HepG2 (cell line): Measurements from ENCODE around the gene NPC2. TPM values are rescaled to one million over a fixed set of nuclear protein-coding genes. Genes with fewer than 3 reads are reported as not detected.
A peak's percentile ranks its signal among the peaks of the same experiment; 100 is the strongest.

Source experiments
- BRD4 ChIP-seq: sonication (generic); formaldehyde crosslinking; IDR thresholded peaks from 2 replicates; pipeline ENCODE4 v1.4.0; 2020; ENCODE audit warnings: missing genetic modification reagents
- CHD4 ChIP-seq: fragments of 200-600 bp; sonication (generic); IDR thresholded peaks from 2 replicates; pipeline ENCODE4 v1.7.0; 2017; ENCODE audit warnings: mild to moderate bottlenecking, low read length, borderline replicate concordance
- EZH2 ChIP-seq: conservative IDR thresholded peaks from 2 replicates; pipeline ENCODE4 v1.6.1; 2012; ENCODE audit warnings: mild to moderate bottlenecking, low read depth, low read length, moderate library complexity
- HCFC1 ChIP-seq: fragments of 150-350 bp; IDR thresholded peaks from 2 replicates; pipeline ENCODE4 v1.6.1; 2014; ENCODE audit warnings: low read depth, low read length
- HDAC1 ChIP-seq: sonication (generic); formaldehyde crosslinking; IDR thresholded peaks from 2 replicates; pipeline ENCODE4 v1.5.1; 2020; ENCODE audit warnings: mild to moderate bottlenecking, missing genetic modification reagents
- HNRNPL ChIP-seq: fragments of 200-400 bp; formaldehyde crosslinking; IDR thresholded peaks from 2 replicates; pipeline ENCODE4 v1.6.1; 2017; ENCODE audit warnings: mild to moderate bottlenecking, low read depth, low read length
- JUNB ChIP-seq: sonication (generic); formaldehyde crosslinking; IDR thresholded peaks from 2 replicates; pipeline ENCODE4 v1.8.0; 2022; ENCODE audit warnings: missing genetic modification reagents, mild to moderate bottlenecking, borderline replicate concordance
- KDM3A ChIP-seq: IDR thresholded peaks from 2 replicates; pipeline ENCODE4 v1.6.1; 2018; ENCODE audit warnings: low read depth, missing compliant biosample characterization
- MAFG ChIP-seq: sonication (generic); formaldehyde crosslinking; IDR thresholded peaks from 2 replicates; pipeline ENCODE4 v1.5.1; 2020; ENCODE audit warnings: mild to moderate bottlenecking, missing genetic modification reagents
- MEIS1 ChIP-seq: sonication (generic); formaldehyde crosslinking; IDR thresholded peaks from 2 replicates; pipeline ENCODE4 v1.9.0; 2021; ENCODE audit warnings: mild to moderate bottlenecking, missing genetic modification reagents, moderate library complexity, borderline replicate concordance
- PAX8 ChIP-seq: sonication (generic); formaldehyde crosslinking; IDR thresholded peaks from 2 replicates; pipeline ENCODE4 v1.8.0; 2022; ENCODE audit warnings: mild to moderate bottlenecking, missing genetic modification reagents, borderline replicate concordance
- RCOR2 ChIP-seq: IDR thresholded peaks from 2 replicates; pipeline ENCODE4 v1.6.1; 2016; ENCODE audit warnings: missing biosample characterization, missing genetic modification reagents
- RFX5 ChIP-seq: IDR thresholded peaks from 2 replicates; pipeline ENCODE4 v1.6.1; 2011; ENCODE audit warnings: low read depth, low read length, improper control_type of control experiment
- TBL1XR1 ChIP-seq: fragments of 150-350 bp; IDR thresholded peaks from 2 replicates; pipeline ENCODE4 v1.6.1; 2014; ENCODE audit warnings: borderline replicate concordance, low read length; ENCODE audit not compliant: partially characterized antibody
- TBX3 ChIP-seq: fragments of 450-650 bp; IDR thresholded peaks from 2 replicates; pipeline ENCODE4 v1.6.1; 2017; ENCODE audit warnings: antibody characterized with exemption, mild to moderate bottlenecking, inconsistent platforms, borderline replicate concordance
- ZFY ChIP-seq: sonication (generic); formaldehyde crosslinking; IDR thresholded peaks from 2 replicates; pipeline ENCODE4 v1.4.0; 2020; ENCODE audit warnings: missing genetic modification reagents
- ZNF160 ChIP-seq: sonication (generic); formaldehyde crosslinking; IDR thresholded peaks from 2 replicates; pipeline ENCODE4 v1.8.0; 2022; ENCODE audit warnings: mild to moderate bottlenecking, inconsistent platforms, missing genetic modification reagents
- ZNF543 ChIP-seq: sonication (generic); formaldehyde crosslinking; IDR thresholded peaks from 2 replicates; pipeline ENCODE4 v1.4.0; 2020; ENCODE audit warnings: mild to moderate bottlenecking, missing genetic modification reagents
- ZNF567 ChIP-seq: sonication (generic); formaldehyde crosslinking; IDR thresholded peaks from 2 replicates; pipeline ENCODE4 v1.8.1; 2023; ENCODE audit warnings: mild to moderate bottlenecking, missing genetic modification reagents, borderline replicate concordance
- ZNF788 ChIP-seq: sonication (generic); formaldehyde crosslinking; IDR thresholded peaks from 2 replicates; pipeline ENCODE4 v1.5.0; 2020; ENCODE audit warnings: mild to moderate bottlenecking, missing genetic modification reagents, borderline replicate concordance
- polyA plus RNA-seq, 8 experiments: library from polyadenylated mRNA; depleted of rRNA in 3 of 8; stranded (reverse) in 7 of 8; unstranded in 1 of 8; fragments of >200 nt; fragmentation: Illumina TruSeq in 4 of 8; extraction: Trizol in 4 of 8; gene quantifications; 2 replicates each; pipeline versions ENCODE4 v1.2.1 to v1.2.3, GENCODE V29; 2011 to 2016; ENCODE audit warnings: low read depth in 4 of 8, missing spikeins in 1 of 8, mixed read lengths in 1 of 8; ENCODE audit not compliant: insufficient read depth in 1 of 8
- total RNA-seq, 5 experiments: library from RNA; depleted of rRNA; stranded (reverse); fragments of >200 nt; fragmentation: Illumina TruSeq; extraction: Trizol; gene quantifications; 2 replicates each; pipeline ENCODE4 v1.2.3, GENCODE V29; 2016; ENCODE audit warnings: low read depth in 1 of 5
- TF ChIP-seq, protein P1 (sequence below): IDR thresholded peaks from 2 replicates; pipeline ENCODE4 v1.6.1; 2016; ENCODE audit warnings: low read depth, missing genetic modification reagents, missing compliant biosample characterization
- TF ChIP-seq, protein P2 (sequence below): sonication (generic); formaldehyde crosslinking; IDR thresholded peaks from 2 replicates; pipeline ENCODE4 v1.5.0; 2020; ENCODE audit warnings: mild to moderate bottlenecking, low read depth, missing genetic modification reagents, borderline replicate concordance
- TF ChIP-seq, protein P3 (sequence below): sonication (generic); formaldehyde crosslinking; IDR thresholded peaks from 2 replicates; pipeline ENCODE4 v1.9.0; 2022; ENCODE audit warnings: low read depth, missing genetic modification reagents

The NPC2 gene
- total and polyA plus RNA-seq, 2 of the 13 experiments (the other 11 are each of a cell fraction or from before 2014, with no cell fraction given), result 132 to 164 TPM

DNA sequence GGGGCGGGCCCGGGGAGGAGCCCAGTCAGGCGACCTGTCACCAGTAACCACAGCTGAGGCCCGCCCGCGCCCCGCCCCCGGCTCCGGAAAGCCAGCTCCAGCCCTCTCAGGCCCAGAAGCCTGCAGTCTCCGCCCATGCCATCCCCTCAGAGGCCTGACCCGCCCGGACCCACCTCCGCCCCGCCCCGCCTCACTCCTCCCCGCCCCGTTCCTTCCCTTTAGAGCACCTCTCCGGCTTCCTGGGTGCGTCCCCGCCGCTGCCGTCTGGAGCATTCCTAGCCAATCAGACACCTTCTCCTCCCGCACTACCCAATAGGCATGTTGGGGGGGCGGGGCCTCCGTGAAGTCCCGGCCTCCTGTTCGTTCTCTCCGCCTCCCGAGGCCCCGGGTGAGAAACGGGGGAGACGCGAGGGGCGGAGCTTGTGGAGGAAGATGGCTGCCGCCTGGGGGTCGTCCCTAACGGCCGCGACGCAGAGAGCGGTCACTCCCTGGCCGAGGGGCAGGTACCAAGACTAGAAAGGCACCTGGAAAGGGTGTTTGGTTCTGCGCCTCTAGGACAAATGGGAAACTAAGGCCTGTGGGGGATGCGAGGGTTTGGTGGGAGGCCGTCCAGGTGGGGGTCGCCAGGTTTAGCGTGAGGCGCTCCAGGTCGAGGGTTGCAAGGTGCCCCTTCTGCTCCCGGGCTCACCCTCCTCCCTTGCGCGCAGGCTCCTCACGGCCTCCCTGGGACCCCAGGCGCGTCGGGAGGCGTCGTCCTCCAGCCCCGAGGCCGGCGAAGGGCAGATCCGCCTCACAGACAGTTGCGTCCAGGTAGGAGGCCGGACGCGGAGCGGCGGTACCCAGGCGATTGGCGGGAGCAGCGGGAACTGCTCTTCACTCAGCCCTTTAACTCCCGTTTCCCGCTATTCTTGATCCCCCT is 497 bp upstream of the NPC2 start, which contains the start of gene ISCA2 (continued):
- no peak for TF ChIP-seq HCFC1
- TF ChIP-seq, protein P1, sequence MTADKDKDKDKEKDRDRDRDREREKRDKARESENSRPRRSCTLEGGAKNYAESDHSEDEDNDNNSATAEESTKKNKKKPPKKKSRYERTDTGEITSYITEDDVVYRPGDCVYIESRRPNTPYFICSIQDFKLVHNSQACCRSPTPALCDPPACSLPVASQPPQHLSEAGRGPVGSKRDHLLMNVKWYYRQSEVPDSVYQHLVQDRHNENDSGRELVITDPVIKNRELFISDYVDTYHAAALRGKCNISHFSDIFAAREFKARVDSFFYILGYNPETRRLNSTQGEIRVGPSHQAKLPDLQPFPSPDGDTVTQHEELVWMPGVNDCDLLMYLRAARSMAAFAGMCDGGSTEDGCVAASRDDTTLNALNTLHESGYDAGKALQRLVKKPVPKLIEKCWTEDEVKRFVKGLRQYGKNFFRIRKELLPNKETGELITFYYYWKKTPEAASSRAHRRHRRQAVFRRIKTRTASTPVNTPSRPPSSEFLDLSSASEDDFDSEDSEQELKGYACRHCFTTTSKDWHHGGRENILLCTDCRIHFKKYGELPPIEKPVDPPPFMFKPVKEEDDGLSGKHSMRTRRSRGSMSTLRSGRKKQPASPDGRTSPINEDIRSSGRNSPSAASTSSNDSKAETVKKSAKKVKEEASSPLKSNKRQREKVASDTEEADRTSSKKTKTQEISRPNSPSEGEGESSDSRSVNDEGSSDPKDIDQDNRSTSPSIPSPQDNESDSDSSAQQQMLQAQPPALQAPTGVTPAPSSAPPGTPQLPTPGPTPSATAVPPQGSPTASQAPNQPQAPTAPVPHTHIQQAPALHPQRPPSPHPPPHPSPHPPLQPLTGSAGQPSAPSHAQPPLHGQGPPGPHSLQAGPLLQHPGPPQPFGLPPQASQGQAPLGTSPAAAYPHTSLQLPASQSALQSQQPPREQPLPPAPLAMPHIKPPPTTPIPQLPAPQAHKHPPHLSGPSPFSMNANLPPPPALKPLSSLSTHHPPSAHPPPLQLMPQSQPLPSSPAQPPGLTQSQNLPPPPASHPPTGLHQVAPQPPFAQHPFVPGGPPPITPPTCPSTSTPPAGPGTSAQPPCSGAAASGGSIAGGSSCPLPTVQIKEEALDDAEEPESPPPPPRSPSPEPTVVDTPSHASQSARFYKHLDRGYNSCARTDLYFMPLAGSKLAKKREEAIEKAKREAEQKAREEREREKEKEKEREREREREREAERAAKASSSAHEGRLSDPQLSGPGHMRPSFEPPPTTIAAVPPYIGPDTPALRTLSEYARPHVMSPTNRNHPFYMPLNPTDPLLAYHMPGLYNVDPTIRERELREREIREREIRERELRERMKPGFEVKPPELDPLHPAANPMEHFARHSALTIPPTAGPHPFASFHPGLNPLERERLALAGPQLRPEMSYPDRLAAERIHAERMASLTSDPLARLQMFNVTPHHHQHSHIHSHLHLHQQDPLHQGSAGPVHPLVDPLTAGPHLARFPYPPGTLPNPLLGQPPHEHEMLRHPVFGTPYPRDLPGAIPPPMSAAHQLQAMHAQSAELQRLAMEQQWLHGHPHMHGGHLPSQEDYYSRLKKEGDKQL (CRISPR knock-in tag), result no peak
- TF ChIP-seq ZNF788 (CRISPR knock-in tag), result no peak
- 0 out of 2 replicates have a peak, but pooled peaks have one; percentile 52 for TF ChIP-seq PAX8 (CRISPR knock-in tag)
- TF ChIP-seq HDAC1 (CRISPR knock-in tag), result no peak
- TF ChIP-seq RFX5, result peak; percentile 87
- TF ChIP-seq MAFG (CRISPR knock-in tag), result no peak
- TF ChIP-seq ZFY (CRISPR knock-in tag), result peak; percentile 54
- no peak for TF ChIP-seq TBL1XR1
- TF ChIP-seq ZNF160 (CRISPR knock-in tag), result peak; percentile 57; the same call in 1 of the 2 replicates
- TF ChIP-seq ZNF543 (CRISPR knock-in tag), result no peak
- TF ChIP-seq BRD4 (CRISPR knock-in tag), result peak; percentile 53; the same call in 1 of the 2 replicates
- no peak for TF ChIP-seq RCOR2 (CRISPR knock-in tag)
- TF ChIP-seq TBX3, result no peak
- TF ChIP-seq JUNB (CRISPR knock-in tag), result no peak
- no peak for TF ChIP-seq ZNF567
- no peak for TF ChIP-seq CHD4
- TF ChIP-seq HNRNPL, result no peak
- no peak for TF ChIP-seq EZH2
- no peak for TF ChIP-seq MEIS1
- TF ChIP-seq, protein P2, sequence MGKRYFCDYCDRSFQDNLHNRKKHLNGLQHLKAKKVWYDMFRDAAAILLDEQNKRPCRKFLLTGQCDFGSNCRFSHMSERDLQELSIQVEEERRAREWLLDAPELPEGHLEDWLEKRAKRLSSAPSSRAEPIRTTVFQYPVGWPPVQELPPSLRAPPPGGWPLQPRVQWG (CRISPR knock-in tag), result no peak
- TF ChIP-seq, protein P3, sequence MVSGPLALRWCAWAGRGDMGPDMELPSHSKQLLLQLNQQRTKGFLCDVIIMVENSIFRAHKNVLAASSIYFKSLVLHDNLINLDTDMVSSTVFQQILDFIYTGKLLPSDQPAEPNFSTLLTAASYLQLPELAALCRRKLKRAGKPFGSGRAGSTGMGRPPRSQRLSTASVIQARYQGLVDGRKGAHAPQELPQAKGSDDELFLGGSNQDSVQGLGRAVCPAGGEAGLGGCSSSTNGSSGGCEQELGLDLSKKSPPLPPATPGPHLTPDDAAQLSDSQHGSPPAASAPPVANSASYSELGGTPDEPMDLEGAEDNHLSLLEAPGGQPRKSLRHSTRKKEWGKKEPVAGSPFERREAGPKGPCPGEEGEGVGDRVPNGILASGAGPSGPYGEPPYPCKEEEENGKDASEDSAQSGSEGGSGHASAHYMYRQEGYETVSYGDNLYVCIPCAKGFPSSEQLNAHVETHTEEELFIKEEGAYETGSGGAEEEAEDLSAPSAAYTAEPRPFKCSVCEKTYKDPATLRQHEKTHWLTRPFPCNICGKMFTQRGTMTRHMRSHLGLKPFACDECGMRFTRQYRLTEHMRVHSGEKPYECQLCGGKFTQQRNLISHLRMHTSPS, result peak; percentile 58; the same call in 1 of the 2 replicates
- TF ChIP-seq KDM3A, result no peak; the same call in 1 of the 2 replicates
